Mucosa of stomach (tissue), 1 donor: ENCODE measurements around the gene TDP2.
A peak's percentile ranks its signal among the peaks of the same experiment; 100 is the strongest.
"Not testable (repeated sequence)": the region's sequence is repeated elsewhere in the genome, so short reads cannot be mapped to it uniquely, and the experiment has no call there.

ENCODE experiments used
- H3K27me3 ChIP-seq: one replicate; pipeline ENCODE4 v1.7.0; 2013; ENCODE audit warnings: mild to moderate bottlenecking, low read length; ENCODE audit not compliant: control insufficient read depth, insufficient read depth
- H3K36me3 ChIP-seq: one replicate; pipeline ENCODE4 v1.7.0; 2013; ENCODE audit warnings: low read length; ENCODE audit not compliant: control insufficient read depth, insufficient read depth
- H3K4me1 ChIP-seq: one replicate; pipeline ENCODE4 v1.7.0; 2013; ENCODE audit warnings: mild to moderate bottlenecking, low read length; ENCODE audit not compliant: control insufficient read depth, insufficient read depth
- H3K4me3 ChIP-seq: one replicate; pipeline ENCODE4 v1.7.0; 2013; ENCODE audit warnings: low read length
- H3K9ac ChIP-seq: one replicate; pipeline ENCODE4 v1.7.0; 2013; ENCODE audit warnings: mild to moderate bottlenecking, low read length, moderate library complexity
- H3K9me3 ChIP-seq: one replicate; pipeline ENCODE4 v1.7.0; 2013; ENCODE audit warnings: mild to moderate bottlenecking, low read length, moderate library complexity; ENCODE audit not compliant: control insufficient read depth
- donor health status: Pancreatic carcinoma.

The TDP2 gene, protein sequence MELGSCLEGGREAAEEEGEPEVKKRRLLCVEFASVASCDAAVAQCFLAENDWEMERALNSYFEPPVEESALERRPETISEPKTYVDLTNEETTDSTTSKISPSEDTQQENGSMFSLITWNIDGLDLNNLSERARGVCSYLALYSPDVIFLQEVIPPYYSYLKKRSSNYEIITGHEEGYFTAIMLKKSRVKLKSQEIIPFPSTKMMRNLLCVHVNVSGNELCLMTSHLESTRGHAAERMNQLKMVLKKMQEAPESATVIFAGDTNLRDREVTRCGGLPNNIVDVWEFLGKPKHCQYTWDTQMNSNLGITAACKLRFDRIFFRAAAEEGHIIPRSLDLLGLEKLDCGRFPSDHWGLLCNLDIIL

DNA sequence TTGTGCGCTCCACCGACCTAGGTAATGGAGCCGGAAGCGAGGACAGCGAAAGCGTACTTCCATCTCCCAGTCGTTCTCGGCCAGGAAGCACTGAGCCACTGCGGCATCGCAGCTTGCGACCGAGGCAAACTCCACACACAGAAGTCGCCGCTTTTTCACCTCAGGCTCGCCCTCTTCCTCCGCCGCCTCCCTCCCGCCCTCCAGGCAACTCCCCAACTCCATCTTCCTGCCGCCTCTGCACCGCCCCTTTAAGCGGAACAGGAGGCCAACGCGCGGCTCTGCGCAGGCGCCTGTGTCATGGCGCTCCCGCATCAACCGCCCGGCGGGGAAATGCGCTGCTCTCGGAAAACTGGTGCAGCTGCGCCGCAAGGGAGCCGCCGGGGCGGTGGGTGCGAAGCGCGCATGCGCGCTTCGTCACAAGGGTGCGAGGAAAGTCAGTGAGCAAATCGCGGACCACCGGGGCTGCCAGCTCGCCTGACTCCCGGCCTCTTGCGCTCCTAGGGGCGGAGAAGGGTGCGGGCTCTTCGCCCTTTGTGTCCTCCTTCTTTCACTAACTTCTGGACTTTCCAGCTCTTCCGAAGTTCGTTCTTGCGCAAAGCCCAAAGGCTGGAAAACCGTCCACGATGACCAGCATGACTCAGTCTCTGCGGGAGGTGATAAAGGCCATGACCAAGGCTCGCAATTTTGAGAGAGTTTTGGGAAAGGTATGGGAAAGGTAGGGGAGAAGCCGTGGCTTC, at the start of gene TDP2, which contains the start of gene ACOT13:
TSS of gene TDP2 (minus strand) at position 259 of the 737 bp plus-strand sequence. CDS start at position 222, 37 bp downstream.
TSS of gene ACOT13 (plus strand) at position 437 of the 737 bp plus-strand sequence. CDS start at position 624, 187 bp downstream.
- H3K9ac ChIP-seq, result peak within 1 kb of the TSS; percentile 92
- no peaks in the 10 kb centered on the region for H3K36me3 ChIP-seq
- no peaks in the 10 kb centered on the region for H3K9me3 ChIP-seq
- H3K4me1 ChIP-seq, result no peaks in the 10 kb centered on the region
- H3K27me3 ChIP-seq, result no peaks in the 10 kb centered on the region
- H3K4me3 ChIP-seq, result peak within 1 kb of the TSS; percentile 97

DNA sequence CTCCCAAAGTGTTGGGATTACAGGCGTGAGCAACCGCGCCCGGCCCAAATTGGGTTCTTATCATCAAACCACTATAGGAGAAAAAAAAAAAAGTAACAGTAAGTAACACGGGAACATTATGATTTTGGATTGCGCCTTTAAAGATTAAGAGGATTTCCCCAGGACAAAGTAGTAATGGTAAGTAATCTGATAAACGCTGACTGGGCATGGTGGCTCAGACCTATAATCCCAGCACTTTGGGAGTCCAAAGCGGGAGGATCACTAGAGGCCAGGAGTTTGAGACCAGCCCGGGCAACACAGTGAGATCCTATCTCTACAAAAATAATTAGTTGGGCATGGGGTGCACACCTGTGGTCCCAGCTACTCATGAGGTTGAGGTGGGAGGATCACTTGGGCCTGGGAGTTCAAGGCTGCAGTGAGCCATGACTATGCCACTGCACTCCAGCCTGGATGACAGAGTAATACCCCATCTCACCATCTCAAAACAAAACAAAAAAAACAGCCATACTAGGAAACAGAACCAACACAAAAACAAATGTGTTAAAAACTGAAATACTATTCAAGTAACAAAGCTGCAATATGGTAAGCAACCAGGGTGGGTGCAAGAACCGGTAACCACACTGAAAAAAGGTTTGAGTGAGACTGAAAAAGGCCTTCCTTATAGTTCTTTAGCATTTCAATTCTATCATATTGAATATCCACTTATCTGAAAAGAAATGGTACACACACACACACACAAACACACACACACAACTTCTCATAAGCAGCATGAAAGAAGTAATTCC, 44.0 kb upstream of the TDP2 start:
- Histone ChIP-seq H3K4me1 (peaks cover 3% of the 10 kb centered on the region), H3K9ac (no peak overlapping the region), H3K9me3 (no peaks in the 10 kb centered on the region), H3K36me3 (no peaks in the 10 kb centered on the region), H3K27me3 (no peaks in the 10 kb centered on the region), H3K4me3 (no peak overlapping the region)

DNA sequence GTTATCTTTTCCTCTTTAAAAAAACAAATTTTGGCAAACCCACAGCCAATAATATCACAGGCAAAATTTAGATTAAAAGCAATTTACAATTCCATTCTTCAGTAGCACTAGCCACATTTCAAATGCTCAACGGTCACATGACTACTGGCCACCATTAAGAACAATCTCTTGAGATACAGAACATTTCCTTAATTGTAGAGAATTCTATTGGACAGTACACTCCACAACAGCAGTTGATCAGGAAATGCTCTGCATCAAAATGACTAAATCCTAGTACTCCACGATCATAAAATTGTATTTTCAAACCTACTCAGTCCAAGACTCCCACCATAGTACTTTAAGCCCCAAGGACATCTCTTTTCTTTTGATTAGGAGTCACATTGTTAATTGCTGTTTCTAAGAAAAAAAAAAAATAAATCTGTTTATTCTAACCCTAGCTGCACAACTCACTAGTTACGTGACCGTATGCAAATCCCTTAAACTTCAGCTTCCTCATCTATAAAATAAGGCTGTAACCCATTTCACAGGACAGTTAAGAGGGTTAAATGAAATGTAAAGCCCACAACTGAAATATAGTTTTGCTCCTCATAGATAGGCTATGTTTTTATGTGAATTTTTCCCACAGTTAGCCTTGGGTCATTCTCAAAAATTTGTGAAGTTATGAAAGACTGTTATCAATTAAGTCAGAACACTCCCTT, 42.5 kb upstream of the TDP2 start:
- H3K4me1 ChIP-seq, result peaks cover 3% of the 10 kb centered on the region
- H3K27me3 ChIP-seq, result no peaks in the 10 kb centered on the region
- H3K36me3 ChIP-seq, result no peaks in the 10 kb centered on the region
- H3K9me3 ChIP-seq, result no peaks in the 10 kb centered on the region
- H3K9ac ChIP-seq, result no peak overlapping the region
- H3K4me3 ChIP-seq, result no peak overlapping the region

DNA sequence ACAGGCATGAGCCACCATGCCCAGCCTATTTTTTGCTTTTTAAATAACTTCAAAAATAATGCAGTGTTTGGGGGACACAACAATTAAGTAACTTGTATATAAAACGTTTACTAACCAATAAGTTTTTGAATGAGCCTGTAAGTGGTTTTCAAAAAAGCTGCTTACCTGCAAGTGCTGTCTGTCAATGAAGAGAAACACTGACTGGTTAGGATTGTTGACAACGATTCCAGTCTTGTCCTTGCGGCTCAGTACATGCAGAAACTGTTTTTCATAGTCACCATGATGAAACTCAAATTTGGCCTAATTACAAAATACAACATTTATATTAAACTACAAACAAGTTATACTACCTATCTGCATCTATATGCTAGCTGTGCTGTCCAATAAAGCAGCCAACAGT, 41.9 kb upstream of the TDP2 start:
- Histone ChIP-seq H3K9ac (no peak overlapping the region), H3K4me3 (no peak overlapping the region), H3K9me3 (no peaks in the 10 kb centered on the region), H3K27me3 (no peaks in the 10 kb centered on the region), H3K36me3 (no peaks in the 10 kb centered on the region), H3K4me1 (peaks cover under 1% of the 10 kb centered on the region)

DNA sequence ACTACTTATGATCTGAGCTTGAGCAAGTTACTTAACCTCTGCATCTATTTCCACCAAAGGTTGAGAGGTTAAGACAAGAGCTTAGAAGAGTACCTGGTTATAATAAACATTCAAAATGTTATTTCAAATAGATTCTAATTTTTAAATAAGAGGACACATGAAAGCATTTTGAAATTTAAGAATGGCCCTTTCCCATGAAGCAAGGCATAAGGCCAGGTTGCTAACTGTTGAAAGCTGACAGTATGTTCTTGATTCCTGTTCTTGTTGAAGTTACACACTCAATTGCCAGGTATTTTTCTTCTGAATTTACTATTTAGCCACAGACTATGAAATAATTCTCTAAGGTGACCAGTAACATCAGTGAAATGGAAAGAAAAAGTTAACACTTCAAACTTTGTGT, 37.8 kb upstream of the TDP2 start:
- Histone ChIP-seq H3K4me3 (no peak overlapping the region), H3K9me3 (no peaks in the 10 kb centered on the region), H3K4me1 (no peaks in the 10 kb centered on the region), H3K36me3 (no peaks in the 10 kb centered on the region), H3K9ac (no peak overlapping the region), H3K27me3 (no peaks in the 10 kb centered on the region)

DNA sequence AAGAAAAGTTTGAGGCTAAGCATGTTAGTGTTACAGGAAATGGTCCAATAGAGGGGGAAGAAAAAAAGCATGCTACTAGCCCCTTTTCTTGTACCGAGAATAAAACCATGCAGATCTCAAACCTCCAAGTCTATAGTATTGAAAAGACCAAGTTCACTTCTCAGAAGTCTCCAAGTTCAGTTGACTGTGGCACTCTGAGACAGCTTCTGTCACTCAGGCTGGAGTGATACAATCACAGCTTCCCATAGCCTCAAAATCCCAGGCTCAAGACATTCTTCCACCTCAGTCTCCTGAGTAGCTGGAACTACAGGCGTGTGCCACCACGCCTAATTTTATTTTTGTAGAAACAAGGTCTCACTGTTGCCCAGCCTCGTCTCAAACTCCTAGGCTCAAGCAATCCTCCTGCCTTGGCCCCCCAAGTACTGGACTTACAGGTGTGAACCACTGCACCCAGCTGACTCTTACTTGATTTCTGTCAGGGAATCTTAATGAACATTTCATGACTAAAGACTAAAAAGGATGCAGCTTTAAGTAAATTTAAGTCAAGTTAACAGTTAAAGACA, 36.1 kb upstream of the TDP2 start:
- no peaks in the 10 kb centered on the region for H3K9me3 ChIP-seq
- H3K36me3 ChIP-seq, result no peaks in the 10 kb centered on the region
- no peak overlapping the region for H3K4me3 ChIP-seq
- H3K4me1 ChIP-seq, result no peaks in the 10 kb centered on the region
- H3K27me3 ChIP-seq, result no peaks in the 10 kb centered on the region
- H3K9ac ChIP-seq, result no peak overlapping the region

DNA sequence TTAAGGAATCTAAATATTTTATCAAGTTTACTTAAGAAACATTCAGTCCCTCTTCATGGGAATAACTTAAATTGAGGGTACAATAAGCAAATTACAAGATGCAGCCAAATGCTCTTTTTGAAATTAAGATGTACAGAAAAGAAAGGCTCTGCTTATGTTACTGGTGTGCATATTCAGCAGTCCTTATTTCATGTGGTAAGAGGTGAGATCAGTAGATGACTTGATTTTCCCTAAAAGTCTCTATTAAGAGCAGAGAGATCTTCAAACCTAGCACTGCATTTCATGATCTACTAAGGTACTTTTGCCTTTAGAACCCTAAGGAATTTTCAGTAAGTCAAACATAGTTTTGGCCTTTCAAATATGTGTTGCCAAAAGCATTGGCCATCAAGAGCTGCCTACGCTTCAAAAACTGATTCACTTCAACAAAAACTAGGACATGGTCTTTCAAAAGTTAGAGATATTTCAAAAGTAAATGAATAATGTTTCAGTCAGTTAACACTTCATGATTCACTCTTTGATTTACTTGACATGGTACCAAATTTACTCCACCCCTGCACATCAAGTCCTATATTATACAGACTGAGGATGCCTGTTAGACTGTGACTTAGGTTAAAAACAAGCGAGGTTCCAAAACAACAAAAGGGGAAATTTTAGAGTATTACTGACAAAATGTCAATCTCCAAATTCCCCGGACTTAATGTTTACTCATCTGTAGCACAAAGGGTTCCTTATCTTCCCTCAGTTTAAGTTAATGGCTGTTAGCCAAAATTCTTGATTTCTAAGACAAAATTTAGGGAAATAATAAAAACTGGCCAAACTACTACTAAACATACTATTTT, 33.0 kb upstream of the TDP2 start:
- Histone ChIP-seq H3K27me3 (no peaks in the 10 kb centered on the region), H3K36me3 (no peaks in the 10 kb centered on the region), H3K9me3 (no peaks in the 10 kb centered on the region), H3K4me1 (no peaks in the 10 kb centered on the region), H3K4me3 (no peak overlapping the region), H3K9ac (no peak overlapping the region)

DNA sequence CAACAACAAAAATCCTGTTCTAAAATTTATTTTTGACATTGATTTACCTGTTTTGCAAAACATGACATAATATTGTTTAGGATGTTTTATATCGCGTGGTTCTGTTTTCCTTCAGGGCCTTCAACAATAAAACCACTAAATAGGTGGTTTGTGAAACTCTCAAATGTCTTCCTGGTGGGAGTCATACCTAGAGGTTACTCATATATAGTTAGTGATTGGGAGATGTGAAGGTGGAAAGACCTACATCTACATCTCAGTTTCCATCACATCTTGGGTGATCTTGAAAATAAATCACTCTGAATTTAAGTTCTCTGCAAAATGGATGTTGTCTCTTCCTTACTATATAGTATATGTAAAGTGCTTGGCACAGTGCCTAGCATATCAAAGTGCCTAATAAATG, 29.4 kb upstream of the TDP2 start:
- H3K9me3 ChIP-seq, result no peaks in the 10 kb centered on the region
- no peaks in the 10 kb centered on the region for H3K4me1 ChIP-seq
- no peak overlapping the region for H3K4me3 ChIP-seq
- H3K36me3 ChIP-seq, result no peaks in the 10 kb centered on the region
- H3K9ac ChIP-seq, result no peak overlapping the region
- H3K27me3 ChIP-seq, result no peaks in the 10 kb centered on the region

DNA sequence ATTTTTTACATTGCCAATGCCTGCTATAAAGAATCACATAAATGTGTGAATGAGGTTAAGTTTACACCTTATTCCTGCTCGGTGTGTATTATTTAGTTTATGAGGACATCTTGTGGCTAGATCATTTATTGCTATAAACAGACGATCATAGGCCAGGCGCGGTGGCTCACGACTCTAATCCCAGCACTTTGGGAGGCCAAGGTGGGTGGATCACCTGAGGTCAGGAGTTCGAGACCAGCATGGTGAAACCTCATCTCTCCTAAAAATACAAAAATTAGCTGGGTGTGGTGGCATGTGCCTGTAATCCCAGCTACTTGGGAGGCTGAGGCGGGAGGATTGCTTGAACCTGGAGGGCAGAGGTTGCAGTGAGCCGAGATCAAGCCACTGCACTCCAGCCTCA, 28.9 kb upstream of the TDP2 start:
- H3K36me3 ChIP-seq, H3K9me3 ChIP-seq, H3K4me1 ChIP-seq, H3K9ac ChIP-seq, H3K4me3 ChIP-seq, H3K27me3 ChIP-seq: not testable (repeated sequence)

DNA sequence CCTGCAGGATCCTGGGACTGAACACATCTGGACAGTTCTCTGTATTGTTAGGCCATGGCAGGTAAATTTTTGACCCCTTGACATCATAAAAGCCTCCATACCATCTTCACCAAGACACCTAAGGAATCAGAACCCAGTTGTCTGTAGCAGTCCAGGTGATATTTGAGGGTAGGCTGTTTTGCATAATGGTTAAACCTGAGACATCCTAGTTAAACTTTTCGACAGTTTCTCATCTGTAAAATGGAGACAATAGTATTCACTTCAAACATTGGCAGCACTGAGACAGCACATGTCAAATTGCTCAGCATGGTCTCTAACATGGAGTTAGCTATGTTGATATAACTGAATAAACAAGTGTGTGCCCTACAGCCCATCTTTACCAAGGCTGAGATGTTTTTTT, 27.5 kb upstream of the TDP2 start:
- Histone ChIP-seq H3K9ac (no peak overlapping the region), H3K4me1 (no peaks in the 10 kb centered on the region), H3K4me3 (no peak overlapping the region), H3K9me3 (no peaks in the 10 kb centered on the region), H3K36me3 (no peaks in the 10 kb centered on the region), H3K27me3 (no peaks in the 10 kb centered on the region)
